Measurements from ENCODE around the gene TFEB. TPM values are rescaled to one million over a fixed set of nuclear protein-coding genes. Genes with fewer than 3 reads are reported as not detected.
A peak's percentile ranks its signal among the peaks of the same experiment; 100 is the strongest.

The TFEB gene
- total and polyA plus RNA-seq, 10 of the 15 experiments (the other 5 are each of a cell fraction or from before 2014, with no cell fraction given), result 0.84 to 108 (median 60.8) TPM

- Histone ChIP-seq H3K79me2 (ENCODE audit: control insufficient read depth, insufficient read depth, low read length) (peaks cover 98% of the 10 kb centered on the region), H3K9ac (ENCODE audit: control insufficient read depth, insufficient read depth, low read length) (no peak overlapping the region; the same call in 1 of the 2 replicates), H2AFZ (ENCODE audit: control insufficient read depth, low read depth, low read length) (no peak overlapping the region), H4K20me1 (ENCODE audit: control insufficient read depth, insufficient read depth) (peaks cover 2% of the 10 kb centered on the region; the same call in 1 of the 2 replicates), H3K4me3 (peak overlapping the region; percentile 66; the same call in 1 of the 2 replicates), H3K27ac (ENCODE audit: control insufficient read depth, insufficient read depth) (peak overlapping the region; percentile 6; the same call in 1 of the 2 replicates), H3K27me3 (replicated peaks in 1 of 2; ENCODE audit: control insufficient read depth in 2 of 2, insufficient read depth in 2 of 2, low read length in 1 of 2) (no peaks in the 10 kb centered on the region), H3K4me1 (ENCODE audit: control insufficient read depth, insufficient read depth, low read length) (peaks cover 79% of the 10 kb centered on the region), H3K9me3 (replicated peaks; ENCODE audit: control insufficient read depth, insufficient read depth, low read length) (no peaks in the 10 kb centered on the region), H3K4me2 (ENCODE audit: control insufficient read depth, insufficient read depth) (peak overlapping the region; percentile 99), H3K36me3 (ENCODE audit: control insufficient read depth in 2 of 2, insufficient read depth in 2 of 2, low read length in 1 of 2) (peaks cover 2 to 7% of the 10 kb centered on the region in 2 experiments)
- ChIA-PET POLR2A (interaction anchor here (2.9 to 13.0 kb wide), 3 partner anchors 12 to 385 kb away, joined by 13 to 293 read pairs (median 210); partner anchors contain the start of gene TFEB), CTCF (interaction anchor here (1.2 to 6.9 kb wide), 4 partner anchors 10 to 386 kb away, joined by 3 to 84 read pairs (median 31); partner anchors contain the start of gene TFEB), RAD21 (ENCODE audit: unreplicated experiment) (interaction anchor here (8.7 to 14.4 kb wide), 2 partner anchors 12 kb away, joined by 185 to 300 read pairs; no protein-coding TSS in a partner anchor), SMC1A (ENCODE audit: uncharacterized antibody, unreplicated experiment) (interaction anchor here (6.4 to 7.7 kb wide), 2 partner anchors 12 kb away, joined by 101 to 151 read pairs; no protein-coding TSS in a partner anchor)
- ATAC-seq (no peak), FAIRE-seq (no peak), DNase-seq (ENCODE audit: low read depth, low spot score) (no peak)
- TF ChIP-seq PKNOX1 (IDR thresholded peaks at IDR 0.05) (0 out of 2 replicates have a peak, but pooled peaks have one; percentile 12), TBL1XR1 (IDR thresholded peaks at IDR 0.05; ENCODE audit: low read depth, low read length) (no peak)
- in situ Hi-C loops (cut with MboI) (no loop called here), intact Hi-C loops (cut with micrococcal nuclease; ENCODE audit: unreplicated experiment) (no loop called here)
- 40% methylated on average over 5 of the region's 5 CpGs for WGBS (ENCODE audit: insufficient coverage, insufficient replicate concordance, low lambda C conversion rate, missing lambda C conversion rate)
- no TSS peak for BruUV-seq (replicated peaks)
Observed at GRCh38 chr6:41718828-41719227, 16.6 kb downstream of the TFEB start.

GRCh38 chr6:41717392-41717736, 18.0 kb downstream of the TFEB start:
- H3K36me3 ChIP-seq (ENCODE audit: control insufficient read depth in 2 of 2, insufficient read depth in 2 of 2, low read length in 1 of 2), result peaks cover 7 to 9% of the 10 kb centered on the region in 2 experiments
- TF ChIP-seq ZNF217 (IDR thresholded peaks at IDR 0.05) (no peak), GATAD2B (conservative IDR thresholded peaks at IDR 0.05; ENCODE audit: low read depth) (0 out of 2 replicates have a peak, but pooled peaks have one; percentile 0)
- FAIRE-seq (no peak), ATAC-seq (no peak), DNase-seq (ENCODE audit: low read depth, low spot score) (no peak)
- CTCF ChIA-PET, result interaction anchor here (1.2 to 5.7 kb wide), 5 partner anchors 9 to 203 kb away, joined by 3 to 49 read pairs (median 21); partner anchors contain the start of genes BYSL, MED20 and TFEB
- no peaks in the 10 kb centered on the region for H3K27me3 ChIP-seq (replicated peaks in 1 of 2; ENCODE audit: control insufficient read depth in 2 of 2, insufficient read depth in 2 of 2, low read length in 1 of 2)
- SMC1A ChIA-PET (ENCODE audit: uncharacterized antibody, unreplicated experiment), result interaction anchor here (1.1 to 7.7 kb wide), 4 partner anchors 11 to 384 kb away, joined by 4 to 151 read pairs (median 48); partner anchors contain the start of gene TFEB
- POLR2A ChIA-PET, result interaction anchor here (1.2 to 13.0 kb wide), 3 partner anchors 10 to 383 kb away, joined by 6 to 293 read pairs (median 210); partner anchors contain the start of genes NCR2 and TFEB
- BruUV-seq (replicated peaks), result no TSS peak
- WGBS (ENCODE audit: insufficient coverage, insufficient replicate concordance, low lambda C conversion rate, missing lambda C conversion rate), result 0% methylated on average over 1 of the region's 1 CpG
- peak overlapping the region; percentile 49; the same call in 1 of the 2 replicates for H3K4me3 ChIP-seq
- H4K20me1 ChIP-seq (ENCODE audit: control insufficient read depth, insufficient read depth), result peaks cover 2% of the 10 kb centered on the region; the same call in 1 of the 2 replicates
- H3K9me3 ChIP-seq (replicated peaks; ENCODE audit: control insufficient read depth, insufficient read depth, low read length), result no peaks in the 10 kb centered on the region
- H3K79me2 ChIP-seq (ENCODE audit: control insufficient read depth, insufficient read depth, low read length), result peaks cover 98% of the 10 kb centered on the region
- peak overlapping the region; percentile 71; the same call in 1 of the 2 replicates for H3K9ac ChIP-seq (ENCODE audit: control insufficient read depth, insufficient read depth, low read length)
- peak overlapping the region; percentile 98 for H3K4me2 ChIP-seq (ENCODE audit: control insufficient read depth, insufficient read depth)
- no peak overlapping the region for H2AFZ ChIP-seq (ENCODE audit: control insufficient read depth, low read depth, low read length)
- H3K27ac ChIP-seq (ENCODE audit: control insufficient read depth, insufficient read depth), result peak overlapping the region; percentile 84
- intact Hi-C loops (cut with micrococcal nuclease; ENCODE audit: unreplicated experiment), result no loop called here
- RAD21 ChIA-PET (ENCODE audit: unreplicated experiment), result interaction anchor here (0.6 to 14.4 kb wide), 6 partner anchors 9 to 267 kb away, joined by 3 to 300 read pairs (median 4); no protein-coding TSS in a partner anchor
- peaks cover 79% of the 10 kb centered on the region for H3K4me1 ChIP-seq (ENCODE audit: control insufficient read depth, insufficient read depth, low read length)
- in situ Hi-C loops (cut with MboI), result no loop called here

Measured in GM12878 (cell line).